NCI-H187 (cell line): ENCODE data around the gene ITGA11.

ENCODE experiments used
- DNase-seq, 2 experiments: peaks; one replicate each; lab custom pipeline; 2025; lab: John Stamatoyannopoulos, UW

ITGA11 gene

DNA sequence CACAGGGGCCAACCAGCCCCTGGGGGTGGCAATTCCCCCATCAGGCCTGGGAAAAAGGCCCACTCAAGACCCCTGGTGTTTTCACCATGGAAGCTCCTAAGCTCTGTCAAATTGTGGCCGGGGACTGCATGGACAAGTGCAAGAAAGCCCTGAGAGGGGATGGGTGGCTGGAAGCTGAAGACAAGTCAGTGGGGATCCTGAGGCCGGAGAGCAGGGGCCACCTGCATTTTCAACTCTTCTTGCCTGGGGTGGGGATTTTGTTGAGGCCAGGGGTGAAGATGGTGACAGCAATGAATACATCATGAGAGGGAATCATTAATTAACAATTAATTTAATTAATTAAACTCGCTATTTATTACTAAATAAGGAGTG, 120.5 kb downstream of the ITGA11 start:
- DNase-seq, result no peak

DNA sequence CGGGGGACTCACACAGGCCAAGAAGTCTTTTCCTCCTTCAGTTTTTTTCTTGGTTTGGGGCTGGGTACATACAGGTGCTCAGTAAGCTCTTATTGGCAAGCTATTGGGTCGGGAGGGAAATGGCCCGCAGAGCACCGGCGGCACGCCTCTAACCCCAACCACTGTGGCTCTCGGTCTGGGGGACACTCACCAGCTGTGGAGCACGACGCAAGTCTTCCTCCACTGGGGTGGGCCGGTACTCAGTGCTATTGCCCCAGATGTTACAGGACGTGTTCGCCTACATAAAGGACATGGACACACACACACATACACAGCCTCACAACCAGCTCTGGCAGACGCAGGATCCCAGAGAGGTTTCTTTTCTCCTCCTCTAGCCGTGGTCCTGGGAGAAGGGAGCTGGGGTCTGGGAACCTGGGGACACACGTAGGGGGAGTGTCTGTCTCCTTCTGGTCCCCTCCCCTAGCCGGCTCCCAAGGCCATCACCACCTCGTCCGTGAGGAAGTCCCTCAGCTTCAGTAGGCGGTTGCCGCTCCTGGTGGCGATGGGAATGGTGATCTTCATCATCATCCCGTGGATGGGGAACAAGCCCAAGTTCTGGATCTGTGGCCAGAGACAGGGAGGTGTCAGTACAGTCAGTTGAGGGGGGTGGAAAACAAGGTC, 121.0 kb downstream of the ITGA11 start:
- DNase-seq, result no peak

DNA sequence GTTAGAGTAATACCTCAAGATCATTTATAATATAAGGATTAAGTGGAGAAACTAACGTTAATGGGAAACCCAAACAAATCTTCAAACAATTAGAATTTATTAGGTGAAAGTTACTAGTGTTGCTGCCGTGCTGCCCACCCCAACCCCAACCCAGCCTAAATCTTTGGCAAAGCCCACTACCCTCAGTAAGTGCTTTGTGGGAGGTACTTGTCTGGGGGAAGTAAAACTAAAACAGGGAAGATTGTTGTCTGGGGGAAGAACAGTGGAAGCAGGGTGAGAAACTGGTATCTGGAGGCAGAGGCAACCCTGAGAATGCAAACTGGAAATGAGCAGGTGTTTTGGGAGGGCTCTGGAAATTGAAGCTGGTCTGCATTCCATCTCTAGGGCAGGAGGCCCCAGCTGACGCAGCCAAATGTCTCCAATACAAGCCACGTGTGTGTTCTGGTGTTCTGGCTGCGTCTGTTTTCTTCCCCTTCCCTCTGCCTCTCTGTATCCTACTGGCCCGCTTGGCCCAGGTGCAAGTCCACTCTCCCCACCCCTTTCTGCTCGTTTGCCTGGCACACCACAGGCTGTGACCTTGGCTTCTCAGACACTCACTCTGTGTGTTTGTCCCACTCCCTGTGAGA, 121.7 kb downstream of the ITGA11 start:
- no peak for DNase-seq

DNA sequence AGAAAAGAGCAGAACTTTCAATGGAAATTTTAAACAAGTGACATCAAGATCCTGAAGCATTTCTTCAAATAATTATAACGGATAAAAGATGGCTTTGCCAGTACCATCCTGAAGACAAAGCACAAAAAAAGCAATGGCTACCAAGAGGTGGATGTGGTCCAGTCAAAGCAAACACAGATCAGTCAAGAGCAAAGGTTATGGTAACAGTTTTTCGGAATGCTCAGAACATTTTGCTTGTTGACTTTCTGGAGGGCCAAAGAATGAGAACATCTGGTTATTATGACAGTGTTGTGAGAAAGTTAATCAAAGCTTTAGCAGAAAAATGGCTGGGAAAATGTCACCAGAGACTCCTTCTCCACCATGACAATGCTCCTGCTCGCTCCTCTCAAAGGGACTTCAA, 122.9 kb downstream of the ITGA11 start:
- no peak for DNase-seq

DNA sequence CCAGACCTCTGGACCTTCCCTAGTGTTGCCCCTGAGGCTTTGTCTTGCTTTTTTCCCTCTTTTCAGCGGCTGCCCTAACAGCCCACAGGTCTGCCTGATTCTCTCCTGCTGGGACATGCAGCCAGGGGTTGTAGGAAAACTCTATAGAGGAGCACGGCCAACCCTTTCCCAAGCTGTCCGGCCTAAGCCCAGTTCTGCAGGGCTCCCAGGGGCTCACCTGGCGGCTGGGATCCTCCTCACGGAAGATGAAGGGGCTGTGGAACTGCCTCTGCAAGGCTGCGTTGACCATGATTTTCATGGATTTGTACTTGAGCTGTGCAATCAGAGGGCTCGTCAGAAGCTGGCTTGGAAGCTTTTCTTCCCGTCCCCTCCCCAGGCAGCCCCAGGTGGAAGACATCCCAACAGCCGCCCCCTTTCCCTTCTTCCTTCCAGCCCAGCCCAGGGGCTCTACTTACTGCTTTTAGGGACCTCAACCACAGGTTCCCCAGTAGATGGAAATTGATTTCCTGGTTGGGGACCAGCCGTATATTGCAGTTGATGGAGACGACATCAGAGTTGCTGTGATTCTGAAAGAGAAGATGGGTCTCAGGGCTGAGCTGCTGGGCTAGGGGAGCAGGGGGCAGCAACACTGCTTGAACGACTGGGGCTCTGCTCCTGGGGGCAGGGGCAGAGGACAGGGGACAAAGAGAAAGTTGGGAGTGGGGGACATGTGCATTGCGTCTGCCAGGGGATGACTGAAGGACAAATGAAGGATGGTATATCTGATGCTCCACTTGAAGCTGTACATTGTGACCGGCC, 124.6 kb downstream of the ITGA11 start:
- DNase-seq, result no peak

DNA sequence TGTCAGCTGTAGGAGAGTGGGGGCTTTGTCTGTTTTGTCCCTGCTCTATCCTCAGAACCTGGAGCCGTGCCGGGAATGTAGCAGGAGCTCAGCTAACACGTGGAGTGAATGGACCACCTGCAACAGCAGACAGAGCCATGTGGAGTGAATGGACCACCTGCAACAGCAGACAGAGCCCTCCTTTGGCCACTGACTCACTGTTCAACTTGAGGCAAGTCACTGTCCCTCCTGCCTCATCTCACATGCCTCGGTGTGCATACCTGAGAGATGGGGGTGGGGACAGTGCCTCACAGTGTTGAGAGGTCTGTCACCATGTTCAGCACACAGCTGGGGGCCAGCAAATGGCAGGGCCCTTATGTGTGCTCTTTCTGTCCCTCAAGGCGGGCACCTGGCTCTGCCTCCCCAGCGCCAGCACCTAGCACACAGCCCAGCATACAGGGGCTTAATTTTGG, 126.5 kb downstream of the ITGA11 start:
- DNase-seq, result no peak

DNA sequence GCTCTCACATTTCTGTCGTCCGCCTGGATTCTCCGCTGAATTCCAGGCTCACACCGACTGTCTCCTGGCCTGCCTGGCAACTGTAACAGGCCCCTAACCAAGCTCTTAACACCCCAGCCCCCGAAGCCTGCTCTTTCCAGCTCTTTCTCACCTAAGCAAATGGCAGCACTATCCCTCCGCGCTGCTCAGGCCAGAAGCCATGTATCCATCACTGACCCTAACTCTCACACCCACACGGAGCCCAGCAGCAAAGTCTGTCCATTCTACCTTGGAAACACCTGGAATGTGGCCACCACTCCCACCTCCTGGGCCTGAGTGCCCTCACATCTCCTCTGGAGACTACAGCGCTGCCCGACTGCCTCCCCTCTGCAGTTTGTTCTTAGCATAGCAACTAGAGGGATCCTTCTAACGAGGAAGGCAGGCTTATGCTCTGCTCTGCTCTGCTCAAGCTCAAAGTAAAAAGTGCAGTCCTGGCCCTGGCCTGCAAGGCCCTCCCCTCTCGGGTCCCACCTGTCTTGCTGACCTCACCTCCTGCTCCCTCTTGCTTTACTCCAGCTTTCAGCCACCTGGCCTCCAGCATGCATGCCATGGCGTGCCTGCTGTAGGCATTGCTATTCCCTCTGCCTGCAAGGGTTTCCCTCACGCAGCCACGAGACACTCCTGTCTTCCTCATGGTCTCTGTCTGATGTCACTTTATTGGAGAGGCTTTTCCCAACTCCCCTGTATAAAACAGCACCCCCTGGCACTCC, 127.2 kb downstream of the ITGA11 start:
- DNase-seq, result no peak

DNA sequence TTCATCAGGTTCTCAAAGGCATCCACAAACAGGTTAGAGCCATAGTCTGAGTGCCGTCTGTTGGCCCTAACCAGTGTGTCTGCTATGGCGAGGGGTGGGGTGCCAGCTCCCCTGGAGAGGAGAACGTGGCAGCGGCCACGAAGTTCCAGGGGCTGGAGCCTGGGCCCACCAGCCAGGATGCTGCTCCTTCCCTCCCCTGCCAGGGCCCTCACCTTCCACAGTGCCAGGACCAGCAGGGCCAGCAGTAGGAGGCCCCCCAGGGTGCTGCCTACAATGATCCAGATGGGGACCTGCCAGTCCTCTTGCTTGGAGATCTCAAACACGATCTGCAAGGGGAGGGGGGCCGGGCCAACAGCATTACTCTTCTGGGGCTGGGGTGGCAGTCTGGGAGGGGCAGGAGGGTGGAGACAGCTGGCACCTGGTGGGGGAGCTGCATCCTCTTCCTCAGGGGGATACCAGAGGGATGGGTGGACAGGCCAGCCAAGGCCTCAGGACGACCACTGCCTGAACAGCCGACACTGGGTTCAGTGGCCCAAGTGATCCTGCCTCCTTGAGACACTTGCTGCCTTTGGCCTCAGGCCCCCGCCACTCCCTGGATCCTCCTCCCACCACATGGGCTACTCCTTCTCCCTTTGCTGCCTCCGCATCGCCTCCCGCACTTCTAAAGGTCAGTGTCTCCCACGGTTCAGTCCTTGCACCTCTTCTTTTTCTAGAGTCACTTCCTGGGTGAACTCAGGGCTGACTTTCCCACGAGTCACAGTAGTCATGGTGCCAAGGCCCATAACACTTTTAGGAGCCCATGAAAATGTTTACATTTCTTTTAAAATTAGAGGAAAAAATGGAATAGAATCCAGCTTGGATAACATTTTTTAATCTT, 128.2 kb downstream of the ITGA11 start:
- DNase-seq, result no peak

DNA sequence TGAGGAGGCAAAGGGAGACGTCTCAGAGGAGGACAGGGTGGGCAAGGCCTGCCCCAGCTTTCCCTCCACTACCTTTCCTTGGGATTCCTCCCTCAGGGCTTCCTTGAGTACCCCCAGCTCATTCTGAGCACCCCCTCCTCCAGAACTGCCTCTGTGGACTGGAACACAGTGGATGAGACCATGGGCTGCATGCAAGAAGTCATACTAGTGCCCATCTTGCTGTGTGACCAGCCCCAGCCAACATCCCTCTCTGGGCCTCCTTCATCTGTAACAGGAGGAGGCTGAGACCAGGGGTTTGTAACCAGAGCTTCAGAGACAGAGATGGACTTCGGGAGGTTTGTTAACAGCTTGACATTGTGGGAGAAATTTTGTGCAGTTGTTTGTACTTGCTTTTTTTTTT, 128.8 kb downstream of the ITGA11 start:
- no peak for DNase-seq

DNA sequence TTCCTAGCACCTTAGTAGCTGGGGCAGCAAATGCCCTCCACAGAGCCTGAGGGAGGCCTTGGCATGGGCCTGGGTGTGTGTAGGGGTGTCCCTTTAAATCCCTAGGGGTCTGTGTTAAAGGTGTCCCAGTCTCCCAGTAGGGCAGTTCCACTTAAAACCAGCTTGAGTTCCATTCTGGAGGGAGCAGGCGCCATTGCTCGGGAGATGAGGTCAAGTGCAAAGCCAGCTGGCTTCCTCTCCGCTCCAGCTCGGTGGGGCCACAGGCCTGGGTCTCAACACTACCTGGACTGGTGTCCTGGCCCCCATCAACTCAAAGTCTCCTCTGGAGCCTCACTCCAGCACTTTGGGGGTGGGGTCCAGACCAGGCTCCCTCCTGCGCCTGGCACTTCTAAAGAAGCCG, 129.2 kb downstream of the ITGA11 start:
- no peak for DNase-seq

DNA sequence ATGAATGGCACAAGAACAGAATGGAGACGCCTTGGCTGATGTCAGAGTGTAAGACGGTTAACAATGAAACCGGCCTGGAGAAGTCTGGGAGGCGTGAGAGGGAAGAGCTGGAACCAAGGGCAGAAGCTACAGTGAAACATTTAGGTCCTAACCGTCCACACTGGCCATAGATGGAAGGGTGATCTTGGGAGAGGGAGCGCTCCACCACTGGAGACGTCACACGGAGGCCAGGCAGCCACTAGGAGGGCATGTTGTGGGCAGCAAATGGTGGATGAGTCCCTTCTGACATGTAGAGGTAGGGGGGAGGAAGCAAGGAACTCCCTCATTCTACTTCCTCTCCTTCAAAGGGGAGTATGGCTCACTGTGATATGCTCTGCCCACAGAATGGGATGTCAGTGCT, 130.7 kb downstream of the ITGA11 start:
- DNase-seq, result no peak

DNA sequence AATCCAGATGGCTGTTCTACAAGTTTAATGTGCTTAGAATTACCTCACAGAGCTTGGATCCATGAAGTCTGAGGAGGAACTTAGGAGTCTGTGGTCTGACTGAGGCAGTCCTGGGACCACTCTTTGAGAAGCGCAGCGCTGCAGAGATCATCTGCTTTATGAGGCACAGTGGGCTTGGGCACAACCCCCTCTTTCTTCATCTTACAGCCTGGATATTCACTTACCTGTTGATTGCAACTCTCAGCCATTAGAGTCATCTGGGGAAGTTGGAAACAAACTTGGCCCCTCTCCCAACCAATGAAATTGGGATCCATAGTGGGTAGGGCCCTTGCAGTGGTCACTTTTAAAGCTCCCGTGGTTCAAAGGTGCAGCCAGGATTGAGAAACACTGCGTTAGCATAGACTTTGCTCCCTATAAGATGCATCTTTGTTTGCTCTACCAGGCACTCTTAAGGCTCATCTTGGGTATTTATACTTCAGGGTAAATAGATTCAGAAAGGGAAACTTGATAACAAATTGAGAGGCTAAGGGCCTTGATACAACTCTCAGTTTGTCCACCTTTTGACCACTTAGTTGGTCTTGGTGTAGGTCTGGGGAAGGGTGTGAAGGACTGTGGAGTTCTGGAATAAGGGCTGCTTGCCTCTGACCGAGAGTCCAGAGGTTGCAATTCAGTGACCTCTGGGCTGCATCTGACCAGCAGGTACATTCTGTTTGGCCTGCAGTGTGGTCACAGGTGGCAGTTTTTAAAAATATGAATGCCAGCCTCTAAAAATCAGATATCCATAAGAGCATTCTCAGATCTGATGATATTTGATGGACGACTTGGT, 131.6 kb downstream of the ITGA11 start:
- no peak for DNase-seq

DNA sequence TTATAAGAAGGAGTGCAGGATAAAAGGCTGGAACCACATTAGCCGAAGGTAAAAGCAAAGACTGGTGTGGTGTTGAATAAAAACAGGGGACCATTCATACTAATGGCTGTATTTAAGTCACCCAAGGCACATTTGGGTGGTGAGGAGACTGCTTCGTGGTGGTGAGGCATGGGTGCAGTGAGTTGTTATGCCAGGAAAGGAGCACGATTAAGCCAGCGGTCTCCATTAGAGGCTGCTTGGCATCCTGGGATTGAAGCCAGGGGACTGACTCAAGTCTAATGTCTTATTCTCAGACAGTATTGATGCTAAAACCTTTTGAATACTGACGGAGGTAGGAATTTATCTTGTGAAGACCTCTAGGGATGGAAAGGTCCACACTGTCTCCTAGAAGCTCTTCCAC, 132.5 kb downstream of the ITGA11 start:
- DNase-seq, result no peak

DNA sequence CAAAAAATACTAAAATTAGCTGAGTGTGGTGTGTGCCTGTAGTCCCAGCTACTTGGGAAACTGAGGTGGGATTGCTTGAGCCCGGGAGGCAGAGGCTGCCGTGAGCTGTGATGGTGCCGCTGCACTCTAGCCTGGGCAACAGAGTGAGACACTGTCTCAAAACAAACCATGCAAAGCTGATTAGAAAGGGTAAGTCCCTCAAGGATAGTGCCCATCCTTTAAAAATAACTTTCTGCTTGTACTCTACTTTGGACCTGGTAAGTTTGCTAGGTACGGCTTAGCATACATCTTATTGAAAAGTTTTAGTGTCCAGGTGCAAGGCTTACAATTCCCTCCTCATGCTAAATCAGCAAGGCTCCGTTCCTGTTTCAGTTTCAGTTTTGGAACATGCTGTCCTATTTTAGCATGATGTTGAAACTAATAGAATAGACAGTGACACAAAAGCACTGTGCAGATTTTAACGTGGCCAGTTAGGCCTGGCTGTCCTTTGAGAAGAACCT, 133.0 kb downstream of the ITGA11 start:
- DNase-seq, result no peak

DNA sequence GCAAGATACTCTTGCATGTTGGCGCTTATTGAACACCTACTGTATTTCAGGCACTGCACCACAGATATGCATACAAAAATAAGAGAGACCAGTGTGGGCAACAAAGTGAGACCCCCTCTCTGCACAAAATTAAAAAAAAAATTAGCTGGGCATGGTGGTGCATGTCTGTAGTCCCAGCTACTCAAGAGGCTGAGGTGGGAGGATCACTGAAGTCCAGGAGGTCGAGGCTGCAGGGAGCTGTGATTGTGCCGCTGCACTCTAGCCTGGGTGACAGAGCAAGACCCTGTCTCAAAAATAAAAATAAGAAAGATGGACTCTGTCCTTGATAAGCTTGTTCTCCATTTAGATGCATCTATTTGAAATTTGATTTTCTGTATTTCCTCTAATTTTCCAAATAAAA, 133.6 kb downstream of the ITGA11 start:
- DNase-seq, result no peak

DNA sequence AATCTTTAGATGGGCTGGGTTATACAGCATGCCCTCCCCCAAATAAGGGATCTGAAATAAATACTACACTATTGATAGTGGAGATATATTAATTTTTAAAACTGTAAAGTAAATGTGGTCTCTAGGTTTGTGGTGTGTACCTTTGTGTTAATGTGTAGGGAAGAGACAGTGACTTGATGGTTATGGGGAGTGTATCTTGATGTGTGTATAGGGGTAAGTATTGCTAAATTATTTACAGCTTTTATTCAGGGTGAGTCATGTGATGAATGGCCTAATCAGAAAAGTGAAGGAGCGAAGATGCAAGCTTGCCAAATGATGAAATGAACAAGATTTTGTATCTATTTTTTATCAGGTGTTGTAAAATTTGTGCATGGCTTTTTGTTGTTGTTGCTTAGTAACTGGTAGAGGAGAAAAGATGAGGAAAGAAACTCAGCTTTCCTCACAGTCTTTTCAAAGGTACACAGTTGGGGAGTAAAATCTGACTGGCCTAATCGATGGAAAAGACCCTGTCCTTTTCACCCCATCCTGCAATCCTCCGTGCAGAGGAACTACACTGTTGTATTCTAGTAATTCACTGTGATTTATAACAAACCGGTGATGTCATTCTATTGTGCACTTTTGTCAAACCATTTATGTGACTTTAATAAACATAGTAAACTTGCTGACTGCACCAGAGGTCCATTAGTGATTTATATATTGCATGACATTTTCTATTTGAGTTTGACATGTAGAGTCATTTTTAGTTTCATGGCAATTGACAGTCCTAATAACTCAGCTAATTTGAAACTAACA, 136.8 kb downstream of the ITGA11 start:
- DNase-seq, result no peak

DNA sequence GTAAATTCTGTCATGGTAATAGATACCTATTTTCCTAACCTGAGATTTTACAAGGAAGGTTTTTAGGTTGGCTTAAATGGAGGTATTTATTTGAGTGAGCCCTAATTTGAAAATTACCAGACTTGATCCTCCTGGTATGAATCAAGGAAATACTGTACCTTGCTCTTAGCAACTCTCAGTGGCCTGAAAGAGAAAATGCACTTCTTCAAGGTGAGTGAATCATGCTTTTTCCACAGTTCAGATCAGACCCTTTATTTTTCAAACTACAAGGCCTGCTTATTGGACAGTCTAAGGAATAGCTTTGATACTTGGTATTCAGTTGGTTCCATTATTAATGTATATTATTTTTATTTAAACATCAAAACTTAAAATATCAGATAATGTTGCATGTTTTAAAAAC, 139.0 kb downstream of the ITGA11 start:
- no peak for DNase-seq

DNA sequence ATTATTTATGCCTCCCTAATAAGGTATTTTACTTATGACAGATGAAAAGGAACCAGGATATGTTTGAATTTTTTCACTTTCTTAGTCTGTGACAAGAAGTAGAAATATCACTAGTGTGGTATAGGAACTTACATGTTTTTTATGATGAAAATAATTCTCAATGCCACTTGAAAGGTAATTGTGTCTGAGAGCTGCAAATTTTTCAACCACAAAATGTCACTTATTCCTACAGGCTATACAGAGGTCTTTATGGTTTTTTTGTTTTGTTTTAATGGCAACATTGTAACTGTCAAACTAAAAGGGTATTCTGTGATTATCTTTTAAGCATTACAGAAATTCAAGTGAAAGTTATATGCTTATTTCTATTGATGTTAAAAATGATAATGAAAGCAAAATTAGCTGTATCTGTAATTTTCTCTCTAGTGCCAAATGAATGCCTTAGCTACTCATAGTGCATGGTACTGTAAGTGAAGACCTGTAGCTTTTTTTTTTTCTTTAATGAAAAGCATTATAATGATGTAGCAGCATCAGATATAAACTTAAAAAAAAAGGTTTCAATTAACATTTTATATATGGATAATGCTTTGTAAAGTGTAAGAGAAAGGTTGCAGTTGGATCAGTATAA, 139.7 kb downstream of the ITGA11 start:
- no peak for DNase-seq

DNA sequence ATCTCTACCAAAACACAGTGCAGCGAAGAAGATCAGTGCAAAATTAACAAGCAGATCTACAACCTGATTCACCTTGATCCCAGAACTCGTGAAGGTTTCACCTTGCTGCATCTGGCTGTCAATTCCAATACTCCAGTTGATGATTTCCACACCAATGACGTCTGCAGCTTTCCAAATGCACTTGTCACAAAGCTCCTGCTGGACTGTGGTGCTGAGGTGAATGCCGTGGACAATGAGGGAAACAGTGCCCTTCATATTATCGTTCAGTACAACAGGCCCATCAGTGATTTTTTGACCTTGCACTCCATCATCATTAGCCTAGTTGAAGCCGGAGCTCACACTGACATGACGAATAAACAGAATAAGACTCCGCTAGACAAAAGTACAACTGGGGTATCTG, 141.2 kb downstream of the ITGA11 start:
- no peak for DNase-seq
